ENCODE results near the gene AKR1B15.

AKR1B15 gene

DNA sequence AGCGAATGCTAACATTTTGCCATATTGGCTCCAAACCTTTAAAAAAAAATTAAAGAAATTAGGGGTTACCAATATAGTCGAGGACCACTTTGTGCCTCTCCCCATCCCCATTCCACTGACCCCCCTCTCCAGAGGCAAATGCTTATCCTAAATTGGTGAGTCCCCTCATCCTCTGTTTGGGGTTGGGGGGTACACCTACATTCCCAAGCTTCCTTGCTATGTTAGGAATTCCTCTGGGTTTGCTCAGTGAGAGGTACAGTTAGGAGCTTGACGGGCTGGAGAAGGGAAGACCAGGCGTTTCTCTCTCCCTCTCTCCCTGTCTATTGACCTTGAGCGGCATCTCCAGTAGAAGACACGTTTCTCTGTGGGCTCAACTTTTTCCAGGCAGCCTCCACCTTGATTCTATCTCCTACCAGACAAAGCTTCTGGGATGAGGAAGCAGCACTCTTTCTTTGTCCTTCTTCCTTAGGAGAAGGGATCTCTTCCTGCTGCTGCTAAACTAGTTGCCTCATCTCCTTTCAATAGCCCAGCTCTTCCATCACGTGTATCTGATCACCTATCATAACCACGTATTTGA is 6.6 kb upstream of the AKR1B15 start:
- DNase-seq, result no peak
- TF ChIP-seq CTCF (IDR thresholded peaks at IDR 0.05), result no peak
- Mint-ChIP-seq H3K9me3 (no peaks in the 10 kb centered on the region), H3K36me3 (ENCODE audit: low read depth) (no peaks in the 10 kb centered on the region), H3K4me3 (no peak overlapping the region), H3K4me1 (peaks cover 22% of the 10 kb centered on the region), H3K27me3 (ENCODE audit: low read depth, poor library complexity) (peaks cover 16% of the 10 kb centered on the region), H3K27ac (no peak overlapping the region)

DNA sequence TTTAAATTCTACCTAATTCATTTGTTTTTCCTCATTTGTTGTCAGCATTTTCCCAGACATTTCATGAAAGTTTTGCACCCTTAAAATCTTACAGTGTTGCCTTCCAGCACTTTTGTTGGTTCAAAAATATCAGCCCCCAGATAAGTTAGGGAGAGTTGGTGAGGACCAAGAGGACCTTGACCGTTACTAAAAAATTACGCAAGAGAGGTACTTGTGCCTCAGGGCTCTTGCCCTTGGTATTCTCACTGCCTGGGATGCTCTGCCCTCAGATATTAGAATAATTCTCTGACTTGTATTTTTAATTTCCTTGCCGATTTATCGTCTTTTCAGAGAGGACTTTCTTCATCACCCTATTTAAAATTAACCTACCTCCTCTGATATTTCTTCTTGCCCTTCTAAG is 3.5 kb upstream of the AKR1B15 start:
- no peak for DNase-seq
- TF ChIP-seq CTCF (IDR thresholded peaks at IDR 0.05), result no peak
- Mint-ChIP-seq H3K27me3 (ENCODE audit: low read depth, poor library complexity) (peaks cover 16% of the 10 kb centered on the region), H3K9me3 (no peaks in the 10 kb centered on the region), H3K4me1 (peaks cover 45% of the 10 kb centered on the region), H3K36me3 (ENCODE audit: low read depth) (no peaks in the 10 kb centered on the region), H3K27ac (no peak overlapping the region), H3K4me3 (no peak overlapping the region)

DNA sequence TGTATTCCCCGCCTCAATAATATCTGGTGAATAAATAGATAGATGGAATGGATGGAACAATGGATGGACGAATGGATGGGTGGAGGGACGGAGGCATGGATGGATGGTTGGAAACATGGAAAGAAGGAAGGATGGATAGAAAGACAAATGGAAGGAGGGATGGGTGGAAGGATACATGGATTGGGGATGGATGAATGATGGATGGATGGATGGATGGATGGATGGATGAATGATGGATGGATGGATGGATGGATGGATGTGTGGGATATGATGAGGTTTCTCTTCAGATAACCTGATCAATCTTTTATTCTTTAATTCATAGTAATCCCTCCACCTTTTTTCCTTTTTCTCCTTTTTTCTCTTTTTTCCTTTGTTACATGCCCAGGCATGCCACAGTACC is 3.0 kb upstream of the AKR1B15 start:
- Mint-ChIP-seq H3K4me1 (peaks cover 48% of the 10 kb centered on the region), H3K9me3 (no peaks in the 10 kb centered on the region), H3K27me3 (ENCODE audit: low read depth, poor library complexity) (peaks cover 16% of the 10 kb centered on the region), H3K4me3 (no peak overlapping the region), H3K36me3 (ENCODE audit: low read depth) (no peaks in the 10 kb centered on the region), H3K27ac (no peak overlapping the region)
- DNase-seq, result no peak
- no peak for TF ChIP-seq CTCF (IDR thresholded peaks at IDR 0.05)

DNA sequence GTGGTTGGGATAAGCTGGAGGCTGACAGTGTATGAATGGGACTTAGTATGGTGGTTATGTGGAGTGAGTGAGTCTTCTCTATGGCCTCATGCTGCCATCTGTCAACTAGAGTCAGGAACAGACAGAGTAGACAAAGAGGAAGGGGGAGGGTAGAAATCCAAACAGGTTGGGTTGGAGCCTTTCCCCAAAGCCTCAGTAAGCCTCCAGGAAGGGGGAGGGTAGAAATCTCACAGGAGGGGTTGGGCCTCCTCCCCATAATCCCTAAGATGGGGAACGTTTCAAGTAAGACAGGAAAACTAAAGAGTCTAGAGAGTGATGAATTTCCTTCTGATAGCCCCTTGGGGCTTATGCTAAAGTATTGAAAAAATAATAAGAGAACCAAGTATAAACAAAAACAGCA is 2.0 kb upstream of the AKR1B15 start:
- no peaks in the 10 kb centered on the region for H3K36me3 Mint-ChIP-seq (ENCODE audit: low read depth)
- peak overlapping the region; percentile 75 for H3K4me3 Mint-ChIP-seq
- H3K27ac Mint-ChIP-seq, result peak overlapping the region; percentile 24
- TF ChIP-seq CTCF (IDR thresholded peaks at IDR 0.05), result no peak
- no peaks in the 10 kb centered on the region for H3K9me3 Mint-ChIP-seq
- H3K4me1 Mint-ChIP-seq, result peaks cover 58% of the 10 kb centered on the region
- no peak for DNase-seq
- H3K27me3 Mint-ChIP-seq (ENCODE audit: low read depth, poor library complexity), result peaks cover 9% of the 10 kb centered on the region

DNA sequence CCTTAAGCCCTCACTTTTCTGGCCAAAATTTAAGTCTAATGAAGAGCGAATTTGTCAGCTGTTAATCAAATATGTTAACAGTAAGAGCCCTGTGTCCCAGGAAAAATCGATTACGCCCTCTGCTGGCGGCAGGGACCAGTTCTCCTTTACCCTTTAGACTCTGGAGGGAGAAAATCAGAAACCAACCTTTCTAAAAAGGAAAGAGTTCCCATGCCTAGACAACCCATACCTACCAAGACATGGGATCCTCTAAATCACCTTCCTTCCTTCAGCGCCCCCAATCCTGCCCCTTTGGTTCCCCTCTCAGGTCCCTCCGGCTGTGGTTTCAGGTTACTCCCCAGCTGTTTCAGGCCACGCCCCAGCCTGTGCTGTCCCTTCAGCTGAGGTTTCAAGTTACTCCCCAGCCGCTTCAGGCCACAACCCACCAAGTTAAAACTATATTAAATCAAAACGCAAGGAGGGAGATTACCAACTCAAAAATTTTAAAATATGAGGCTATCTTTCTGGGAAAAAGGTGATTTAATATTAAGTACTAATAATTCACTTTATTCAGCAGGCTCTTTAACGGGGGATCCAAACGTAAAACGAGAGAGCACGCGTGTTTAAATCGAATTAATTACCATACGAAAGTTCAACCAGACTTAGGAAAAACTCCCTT is 1.4 kb upstream of the AKR1B15 start:
- DNase-seq, result peak; percentile 77
- Mint-ChIP-seq H3K27ac (peak overlapping the region; percentile 24), H3K4me1 (peaks cover 63% of the 10 kb centered on the region), H3K36me3 (ENCODE audit: low read depth) (no peaks in the 10 kb centered on the region), H3K27me3 (ENCODE audit: low read depth, poor library complexity) (peaks cover 9% of the 10 kb centered on the region), H3K9me3 (no peaks in the 10 kb centered on the region), H3K4me3 (peak overlapping the region; percentile 75)
- TF ChIP-seq CTCF (IDR thresholded peaks at IDR 0.05), result peak; percentile 62

DNA sequence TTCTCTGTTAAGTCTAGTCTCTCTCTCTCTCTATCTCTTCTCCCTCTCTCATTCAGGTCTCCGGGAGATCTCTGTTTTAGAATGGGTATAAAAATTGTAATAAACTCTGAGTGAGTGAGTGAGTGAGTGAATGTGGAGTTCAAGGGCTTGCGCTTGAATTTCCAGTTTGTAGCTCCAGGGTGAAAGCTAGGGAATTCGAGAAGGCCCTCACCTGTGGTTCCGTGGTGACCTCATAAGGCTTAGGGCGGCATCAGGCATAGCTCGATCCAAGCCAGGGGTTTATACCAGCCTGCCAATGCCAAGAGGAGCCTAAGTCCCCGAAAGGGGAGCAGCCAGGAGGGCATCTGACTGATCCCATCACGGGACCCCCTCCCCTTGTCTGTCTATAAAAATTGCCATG is 456 bp downstream of the AKR1B15 start:
- Mint-ChIP-seq H3K27ac (peak overlapping the region; percentile 68), H3K27me3 (ENCODE audit: low read depth, poor library complexity) (peaks cover 9% of the 10 kb centered on the region), H3K9me3 (no peaks in the 10 kb centered on the region), H3K36me3 (ENCODE audit: low read depth) (no peaks in the 10 kb centered on the region), H3K4me1 (peaks cover 72% of the 10 kb centered on the region), H3K4me3 (no peak overlapping the region)
- DNase-seq, result no peak
- TF ChIP-seq CTCF (IDR thresholded peaks at IDR 0.05), result no peak
